ENCODE data around the gene RMND1.

DNA sequence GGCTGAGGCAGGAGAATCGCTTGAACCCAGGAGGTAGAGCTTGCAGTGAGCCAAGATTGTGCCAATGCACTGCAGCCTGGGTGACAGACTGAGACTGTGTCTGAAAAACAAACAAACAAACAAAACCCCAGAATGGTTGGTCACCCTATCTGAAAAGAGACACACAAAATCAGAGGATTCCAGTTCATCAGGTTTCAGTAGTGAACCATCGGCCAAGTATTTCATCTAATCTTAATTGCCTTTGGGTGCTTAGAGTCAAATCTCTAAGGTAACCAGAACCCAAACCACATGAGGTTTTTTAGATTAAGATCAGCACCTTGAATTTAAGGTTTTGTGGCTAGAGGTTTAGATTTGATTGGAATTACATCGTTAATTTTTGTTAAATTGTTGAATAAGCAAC, 52.2 kb downstream of the RMND1 start:
- TF ChIP-seq, protein P1, sequence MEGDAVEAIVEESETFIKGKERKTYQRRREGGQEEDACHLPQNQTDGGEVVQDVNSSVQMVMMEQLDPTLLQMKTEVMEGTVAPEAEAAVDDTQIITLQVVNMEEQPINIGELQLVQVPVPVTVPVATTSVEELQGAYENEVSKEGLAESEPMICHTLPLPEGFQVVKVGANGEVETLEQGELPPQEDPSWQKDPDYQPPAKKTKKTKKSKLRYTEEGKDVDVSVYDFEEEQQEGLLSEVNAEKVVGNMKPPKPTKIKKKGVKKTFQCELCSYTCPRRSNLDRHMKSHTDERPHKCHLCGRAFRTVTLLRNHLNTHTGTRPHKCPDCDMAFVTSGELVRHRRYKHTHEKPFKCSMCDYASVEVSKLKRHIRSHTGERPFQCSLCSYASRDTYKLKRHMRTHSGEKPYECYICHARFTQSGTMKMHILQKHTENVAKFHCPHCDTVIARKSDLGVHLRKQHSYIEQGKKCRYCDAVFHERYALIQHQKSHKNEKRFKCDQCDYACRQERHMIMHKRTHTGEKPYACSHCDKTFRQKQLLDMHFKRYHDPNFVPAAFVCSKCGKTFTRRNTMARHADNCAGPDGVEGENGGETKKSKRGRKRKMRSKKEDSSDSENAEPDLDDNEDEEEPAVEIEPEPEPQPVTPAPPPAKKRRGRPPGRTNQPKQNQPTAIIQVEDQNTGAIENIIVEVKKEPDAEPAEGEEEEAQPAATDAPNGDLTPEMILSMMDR (IDR thresholded peaks at IDR 0.05; ENCODE audit: low read depth, low read length) = no peak
- TF ChIP-seq EZH2phosphoT487 (IDR thresholded peaks at IDR 0.05; ENCODE audit: low read depth) = no peak
